22Rv1 (cell line): Measurements from ENCODE around the gene ZYG11B.

Experiments
- CTCF ChIP-seq: fragments of 450-650 bp; IDR thresholded peaks from 2 replicates; pipeline ENCODE4 v1.5.1; 2017; ENCODE audit warnings: mild to moderate bottlenecking
- ZFX ChIP-seq: fragments of 450-650 bp; IDR thresholded peaks from 2 replicates; pipeline ENCODE4 v1.6.1; 2017; ENCODE audit warnings: antibody characterized with exemption, borderline replicate concordance

DNA sequence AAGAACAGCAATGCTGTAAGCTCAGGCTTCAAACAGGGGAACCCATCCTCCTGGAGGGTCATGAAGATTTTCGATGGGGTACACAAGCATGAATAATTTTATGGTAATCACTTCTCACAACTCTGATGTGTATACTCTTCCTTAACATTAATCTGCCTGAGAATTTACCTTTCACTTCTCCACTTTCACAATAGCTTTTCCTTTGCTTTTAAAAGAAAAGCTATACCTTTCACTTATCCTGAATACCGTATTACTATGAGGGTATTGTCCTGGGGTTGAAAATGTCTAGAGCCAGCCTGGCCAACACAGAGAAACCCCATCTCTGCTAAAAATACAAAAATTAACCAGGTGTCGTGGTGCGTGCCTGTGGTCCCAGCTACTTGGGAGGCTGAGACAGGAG lies 12.7 kb upstream of the ZYG11B start:
- TF ChIP-seq CTCF (no peak), ZFX (no peak)
